CD4-positive, alpha-beta memory T cell (primary cell): ENCODE measurements around the gene APLF. TPM values are rescaled to one million over a fixed set of nuclear protein-coding genes. Genes with fewer than 3 reads are reported as not detected.
"Not testable (repeated sequence)": the region's sequence is repeated elsewhere in the genome, so short reads cannot be mapped to it uniquely, and the experiment has no call there.

ENCODE experiments used
- CTCF ChIA-PET: fragments of 350-600 bp; sonication (Branson Sonifier 250); formaldehyde crosslinking; loops from one replicate; lab custom pipeline; 2021; ENCODE audit warnings: inconsistent platforms; ENCODE audit not compliant: partially characterized antibody; lab: Charles Lee
- POLR2A ChIA-PET: fragments of 350-600 bp; sonication (Branson Sonifier 250); formaldehyde crosslinking; loops from one replicate; lab custom pipeline; 2021; ENCODE audit not compliant: partially characterized antibody; lab: Charles Lee
- DNase-seq, 5 donors: peaks; one replicate each; pipeline versions ENCODE4 v3.0.0 to v3.0.0-alpha.2; 2020 to 2022; ENCODE audit warnings: mixed read lengths in 1 of 5
- H3K27ac ChIP-seq: one replicate; pipeline ENCODE4 v1.7.0; 2013; ENCODE audit warnings: low read depth, low read length
- H3K27me3 ChIP-seq: 2 replicates; pipeline ENCODE4 v1.7.0; 2013; ENCODE audit warnings: mild to moderate bottlenecking, low read length, moderate library complexity; ENCODE audit not compliant: insufficient read depth
- H3K36me3 ChIP-seq: 2 replicates; pipeline ENCODE4 v1.7.0; 2013; ENCODE audit warnings: mild to moderate bottlenecking, low read length, moderate library complexity; ENCODE audit not compliant: insufficient read depth
- H3K4me1 ChIP-seq: 2 replicates; pipeline ENCODE4 v1.7.0; 2013; ENCODE audit warnings: mild to moderate bottlenecking, low read length, moderate library complexity; ENCODE audit not compliant: insufficient read depth
- H3K4me3 ChIP-seq, 2 donors: one replicate each; pipeline ENCODE4 v1.7.0; 2013; ENCODE audit warnings: low read length in 2 of 2, mild to moderate bottlenecking in 1 of 2
- H3K9me3 ChIP-seq, 2 donors: one replicate each; pipeline ENCODE4 v1.7.0; 2013; ENCODE audit warnings: low read length in 2 of 2, control low read depth in 1 of 2; ENCODE audit not compliant: control insufficient read depth in 1 of 2
- H3K27ac Mint-ChIP-seq, 7 donors: one replicate each; pipeline ENCODE4 v1.8.0; 2020 to 2021; ENCODE audit warnings: mixed read lengths in 7 of 7, mild to moderate bottlenecking in 6 of 7, inconsistent platforms in 3 of 7, moderate library complexity in 3 of 7
- H3K27me3 Mint-ChIP-seq, 2 donors: one replicate each; pipeline ENCODE4 v1.8.0; 2020 to 2021; ENCODE audit warnings: mixed read lengths in 2 of 2
- H3K36me3 Mint-ChIP-seq, 2 donors: one replicate each; pipeline ENCODE4 v1.8.0; 2020 to 2021; ENCODE audit warnings: mixed read lengths in 2 of 2, inconsistent platforms in 1 of 2, mild to moderate bottlenecking in 1 of 2
- H3K4me1 Mint-ChIP-seq, 4 donors: one replicate each; pipeline ENCODE4 v1.8.0; 2020 to 2021; ENCODE audit warnings: mixed read lengths in 4 of 4, mild to moderate bottlenecking in 1 of 4
- H3K4me3 Mint-ChIP-seq, 8 donors: one replicate each; pipeline ENCODE4 v1.8.0; 2020 to 2021; ENCODE audit warnings: mixed read lengths in 8 of 8, mild to moderate bottlenecking in 7 of 8, moderate library complexity in 6 of 8, inconsistent platforms in 3 of 8
- H3K9me3 Mint-ChIP-seq, 8 donors: one replicate each; pipeline ENCODE4 v1.8.0; 2020 to 2021; ENCODE audit warnings: mixed read lengths in 8 of 8, mild to moderate bottlenecking in 5 of 8, inconsistent platforms in 3 of 8, moderate library complexity in 1 of 8
- intact Hi-C: fragments of 100-400 bp; cut with micrococcal nuclease; formaldehyde crosslinking; loops from one replicate; pipeline ENCODE4 v1.15.1; 2023
- polyA plus RNA-seq, 2 donors: library from polyadenylated mRNA; unstranded; fragments of 300-500 nt; fragmentation: Illumina TruSeq; gene quantifications; one replicate each; pipeline ENCODE4 v1.2.3, GENCODE V29; 2021
- total RNA-seq, 2 experiments: library from RNA; stranded (reverse); gene quantifications; one replicate each; pipeline ENCODE4 v1.2.3, GENCODE V29; 2021

The APLF gene
- total and polyA plus RNA-seq, 4 experiments from 2014 or later = 2.9 to 9.5 (median 5.7) TPM

DNA sequence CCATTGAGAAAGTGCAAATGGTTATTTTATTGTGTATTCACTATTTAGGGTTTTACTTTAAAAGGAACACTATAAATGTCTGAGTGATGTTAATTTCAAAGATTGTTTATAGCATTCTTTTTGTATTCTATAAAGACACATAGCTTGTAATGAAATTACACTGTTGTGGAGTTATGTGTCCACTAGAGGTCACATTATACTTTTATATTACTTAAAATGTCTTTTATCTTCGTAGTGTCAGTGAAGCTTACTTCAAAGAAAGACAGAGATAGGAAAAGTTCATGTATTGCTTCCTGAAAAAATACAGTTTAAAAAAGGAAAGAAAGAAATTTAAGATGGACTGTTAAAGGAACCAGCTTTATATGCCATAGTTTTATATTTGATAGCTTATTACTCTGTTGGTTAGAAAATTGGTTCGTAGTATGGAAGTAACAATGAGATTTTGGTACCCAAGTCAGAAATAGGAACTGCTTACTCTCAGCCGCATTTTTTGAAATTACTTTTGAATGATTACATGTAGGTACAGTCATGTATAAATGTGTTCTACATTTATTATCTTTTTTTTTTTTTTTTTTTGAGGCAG lies 20.5 kb downstream of the APLF start:
- peak in 4 of 5 donors; percentile 24 to 39 (median 31) for DNase-seq
- no peak overlapping the region for H3K4me3 ChIP-seq
- no peaks in the 10 kb centered on the region for H3K27me3 Mint-ChIP-seq
- peaks cover 0 to 5% (median 1%) of the 10 kb centered on the region in 4 donors for H3K4me1 Mint-ChIP-seq
- H3K27ac Mint-ChIP-seq = peak overlapping the region in 2 of 7 donors; percentile 35 to 38
- intact Hi-C loops = loop anchor here (1.0 to 5.0 kb wide), 5 partner anchors 25 to 437 kb away; no protein-coding TSS in a partner anchor
- H3K36me3 Mint-ChIP-seq = peaks cover 0 to under 1% of the 10 kb centered on the region in 2 donors
- H3K4me3 Mint-ChIP-seq = peak overlapping the region in 1 of 8 donors; percentile 28
- no peaks in the 10 kb centered on the region for H3K9me3 ChIP-seq
- no peaks in the 10 kb centered on the region for H3K9me3 Mint-ChIP-seq
- H3K36me3 ChIP-seq = no peaks in the 10 kb centered on the region
- POLR2A ChIA-PET = interaction anchor here (0.9 to 2.0 kb wide), 9 partner anchors 18 to 450 kb away, joined by 3 to 17 read pairs (median 5); partner anchors contain the start of genes APLF and FBXO48
- CTCF ChIA-PET = interaction anchor here (0.7 to 4.4 kb wide), 35 partner anchors 8 to 439 kb away, joined by 3 to 117 read pairs (median 6); partner anchors contain the start of genes APLF and FBXO48
- no peaks in the 10 kb centered on the region for H3K4me1 ChIP-seq
- H3K27me3 ChIP-seq = no peaks in the 10 kb centered on the region
- no peak overlapping the region for H3K27ac ChIP-seq

DNA sequence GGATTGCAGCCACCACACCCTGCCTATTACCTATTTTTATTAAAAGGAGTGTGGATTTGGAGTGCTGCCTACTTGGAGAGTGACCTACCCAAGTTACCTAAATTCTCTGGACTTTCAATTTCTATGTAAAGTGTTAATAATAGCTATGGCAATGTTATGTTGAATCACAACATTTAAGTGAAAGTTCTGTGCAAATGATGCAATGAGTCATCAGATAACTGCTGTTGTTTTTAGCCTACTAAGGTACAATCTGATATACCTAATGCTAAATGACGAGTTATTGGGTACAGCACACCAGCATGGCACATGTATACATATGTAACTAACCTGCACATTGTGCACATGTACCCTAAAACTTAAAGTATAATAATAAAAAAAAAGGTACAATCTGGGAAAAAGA lies 21.2 kb downstream of the APLF start:
- not testable (repeated sequence) for H3K4me1 ChIP-seq, H3K9me3 Mint-ChIP-seq, H3K4me1 Mint-ChIP-seq, H3K4me3 Mint-ChIP-seq, DNase-seq, H3K9me3 ChIP-seq, H3K4me3 ChIP-seq, H3K27me3 ChIP-seq, H3K36me3 Mint-ChIP-seq, H3K27ac ChIP-seq, H3K27ac Mint-ChIP-seq, H3K36me3 ChIP-seq, H3K27me3 Mint-ChIP-seq
- intact Hi-C loops = loop anchor here (5.0 kb wide), 2 partner anchors 219 to 419 kb away; no protein-coding TSS in a partner anchor
- ChIA-PET POLR2A (interaction anchor here (1.1 to 2.0 kb wide), 4 partner anchors 18 to 437 kb away, joined by 3 to 10 read pairs (median 6); no protein-coding TSS in a partner anchor), CTCF (interaction anchor here (0.9 to 4.4 kb wide), 18 partner anchors 10 to 438 kb away, joined by 3 to 117 read pairs (median 7); partner anchors contain the start of genes APLF and FBXO48)

DNA sequence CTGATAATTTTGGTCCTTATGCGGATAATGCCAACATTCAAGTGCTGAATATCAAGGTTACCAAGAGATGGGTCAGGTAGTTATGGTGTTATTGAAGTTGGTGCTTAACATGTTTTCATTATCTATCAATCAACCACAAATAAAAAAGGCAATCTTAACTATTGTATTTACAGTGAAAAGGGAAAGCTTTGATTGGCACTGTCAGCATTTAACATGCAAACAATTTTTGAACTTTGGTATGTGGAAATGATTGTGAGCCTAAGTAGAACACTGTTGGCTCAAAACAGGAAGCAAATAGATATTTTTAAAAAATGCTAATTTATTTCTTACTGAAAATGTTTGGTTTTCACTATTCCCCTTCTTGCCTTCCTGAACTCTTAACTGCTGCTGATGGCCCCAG lies 21.9 kb downstream of the APLF start:
- Mint-ChIP-seq H3K9me3 (no peaks in the 10 kb centered on the region), H3K27me3 (no peaks in the 10 kb centered on the region), H3K4me1 (peaks cover 0 to 5% (median 1%) of the 10 kb centered on the region in 4 donors), H3K4me3 (no peak overlapping the region), H3K36me3 (peaks cover 1 to 8% of the 10 kb centered on the region in 2 donors), H3K27ac (no peak overlapping the region)
- Histone ChIP-seq H3K27ac (no peak overlapping the region), H3K4me1 (no peaks in the 10 kb centered on the region), H3K4me3 (no peak overlapping the region), H3K9me3 (no peaks in the 10 kb centered on the region), H3K36me3 (no peaks in the 10 kb centered on the region), H3K27me3 (no peaks in the 10 kb centered on the region)
- ChIA-PET POLR2A (interaction anchor here (2.0 kb wide), 1 partner anchor 436 kb away, joined by 6 read pairs; no protein-coding TSS in a partner anchor), CTCF (interaction anchor here (1.3 to 4.4 kb wide), 9 partner anchors 12 to 418 kb away, joined by 3 to 117 read pairs (median 9); partner anchors contain the start of genes APLF and FBXO48)
- DNase-seq = no peak
- intact Hi-C loops = loop anchor here (5.0 kb wide), 2 partner anchors 218 to 418 kb away; no protein-coding TSS in a partner anchor

DNA sequence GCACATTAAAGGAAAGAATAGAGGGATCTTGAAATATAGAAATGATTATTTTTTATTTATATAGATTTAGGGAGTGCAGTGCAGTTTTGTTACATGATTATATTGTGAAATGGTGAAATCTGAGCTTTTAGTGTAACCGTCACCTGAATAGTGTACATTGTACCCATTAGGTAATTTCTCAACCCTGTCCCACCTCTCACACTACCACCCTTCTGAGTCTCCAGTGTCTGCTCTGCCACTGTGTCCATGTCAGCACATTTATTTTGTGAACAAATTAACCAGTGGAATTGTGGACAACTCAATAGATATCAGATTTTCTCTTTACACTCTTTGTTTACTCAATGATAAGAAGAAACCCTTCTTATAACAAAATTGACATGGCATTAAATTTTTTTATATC lies 24.2 kb downstream of the APLF start:
- peaks cover 0 to 3% of the 10 kb centered on the region in 2 donors for H3K9me3 ChIP-seq
- H3K4me3 ChIP-seq = no peak overlapping the region
- CTCF ChIA-PET = interaction anchor here (1.0 to 1.3 kb wide), 2 partner anchors 228 to 419 kb away, joined by 3 read pairs; no protein-coding TSS in a partner anchor
- POLR2A ChIA-PET = no interaction called here
- intact Hi-C loops = no loop called here
- H3K4me3 Mint-ChIP-seq = no peak overlapping the region
- no peaks in the 10 kb centered on the region for H3K4me1 ChIP-seq
- H3K27me3 ChIP-seq = no peaks in the 10 kb centered on the region
- peaks cover 0 to 5% (median 1%) of the 10 kb centered on the region in 4 donors for H3K4me1 Mint-ChIP-seq
- H3K27ac Mint-ChIP-seq = no peak overlapping the region
- H3K27ac ChIP-seq = no peak overlapping the region
- no peaks in the 10 kb centered on the region for H3K36me3 ChIP-seq
- H3K36me3 Mint-ChIP-seq = peaks cover 7 to 18% of the 10 kb centered on the region in 2 donors
- DNase-seq = no peak
- H3K27me3 Mint-ChIP-seq = no peaks in the 10 kb centered on the region
- peaks cover 0 to 13% (median 9%) of the 10 kb centered on the region in 8 donors for H3K9me3 Mint-ChIP-seq

DNA sequence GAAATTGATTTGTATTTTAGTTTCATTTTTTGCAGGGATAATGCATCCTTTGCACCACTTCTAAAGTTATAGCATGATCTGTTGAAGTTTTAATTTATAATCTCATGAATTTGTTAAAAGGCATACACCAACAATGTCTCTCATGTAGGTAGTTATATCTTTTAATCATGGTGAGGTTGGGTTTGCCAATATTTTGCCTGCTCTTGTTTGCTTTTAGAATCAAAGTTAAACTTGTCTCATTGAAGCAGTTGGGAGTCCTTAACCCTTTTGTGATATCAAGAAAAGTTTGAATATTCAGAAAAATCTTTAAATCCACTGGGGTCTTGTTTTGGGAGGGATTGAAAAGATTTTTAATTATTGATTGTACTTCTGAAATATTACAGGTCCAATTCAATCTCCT lies 31.7 kb downstream of the APLF start:
- Histone ChIP-seq H3K9me3 (peaks cover 0 to 4% of the 10 kb centered on the region in 2 donors), H3K4me1 (no peaks in the 10 kb centered on the region), H3K27ac (no peak overlapping the region), H3K36me3 (no peaks in the 10 kb centered on the region), H3K27me3 (no peaks in the 10 kb centered on the region), H3K4me3 (no peak overlapping the region)
- Mint-ChIP-seq H3K27me3 (no peaks in the 10 kb centered on the region), H3K4me3 (no peak overlapping the region), H3K36me3 (peaks cover 9 to 19% of the 10 kb centered on the region in 2 donors), H3K4me1 (peaks cover 0 to 4% (median 0%) of the 10 kb centered on the region in 4 donors), H3K9me3 (peaks cover 2 to 19% (median 13%) of the 10 kb centered on the region in 8 donors), H3K27ac (no peak overlapping the region)
- POLR2A ChIA-PET = interaction anchor here (1.2 kb wide), 1 partner anchor 9 kb away, joined by 3 read pairs; no protein-coding TSS in a partner anchor
- intact Hi-C loops = no loop called here
- no peak for DNase-seq
- CTCF ChIA-PET = interaction anchor here (0.9 to 2.9 kb wide), 4 partner anchors 11 to 210 kb away, joined by 4 to 10 read pairs (median 6); partner anchors contain the start of genes APLF and FBXO48

DNA sequence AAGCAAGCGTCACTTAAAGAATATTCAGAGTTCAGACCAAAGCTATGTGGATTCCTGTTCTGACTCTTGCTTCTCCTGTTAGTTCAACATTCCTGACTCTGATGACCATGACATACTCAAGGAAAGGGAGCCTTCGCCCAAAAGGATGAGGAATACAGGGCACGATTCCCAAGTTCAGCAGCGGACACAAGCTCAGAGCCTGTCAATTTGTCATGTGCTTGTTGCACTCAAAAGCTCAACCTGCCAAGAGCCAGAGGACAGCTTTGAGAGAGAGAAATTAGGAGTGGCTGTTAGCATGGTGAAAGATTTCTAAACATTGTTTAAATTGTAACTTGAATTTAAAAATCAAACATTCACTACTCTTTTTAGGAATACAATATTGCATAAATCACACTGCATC lies 33.3 kb downstream of the APLF start:
- H3K27me3 Mint-ChIP-seq = no peaks in the 10 kb centered on the region
- H3K36me3 ChIP-seq = no peaks in the 10 kb centered on the region
- H3K4me3 Mint-ChIP-seq = no peak overlapping the region
- H3K27ac ChIP-seq = no peak overlapping the region
- no peak overlapping the region for H3K27ac Mint-ChIP-seq
- peaks cover 2 to 14% (median 10%) of the 10 kb centered on the region in 8 donors for H3K9me3 Mint-ChIP-seq
- ChIA-PET CTCF (no interaction called here), POLR2A (no interaction called here)
- no peak overlapping the region for H3K4me3 ChIP-seq
- H3K9me3 ChIP-seq = peaks cover 0 to 4% of the 10 kb centered on the region in 2 donors
- peaks cover 3 to 8% (median 4%) of the 10 kb centered on the region in 4 donors for H3K4me1 Mint-ChIP-seq
- no peaks in the 10 kb centered on the region for H3K27me3 ChIP-seq
- no peak for DNase-seq
- intact Hi-C loops = no loop called here
- peaks cover 8% of the 10 kb centered on the region for H3K4me1 ChIP-seq
- H3K36me3 Mint-ChIP-seq = peaks cover 7 to 11% of the 10 kb centered on the region in 2 donors

DNA sequence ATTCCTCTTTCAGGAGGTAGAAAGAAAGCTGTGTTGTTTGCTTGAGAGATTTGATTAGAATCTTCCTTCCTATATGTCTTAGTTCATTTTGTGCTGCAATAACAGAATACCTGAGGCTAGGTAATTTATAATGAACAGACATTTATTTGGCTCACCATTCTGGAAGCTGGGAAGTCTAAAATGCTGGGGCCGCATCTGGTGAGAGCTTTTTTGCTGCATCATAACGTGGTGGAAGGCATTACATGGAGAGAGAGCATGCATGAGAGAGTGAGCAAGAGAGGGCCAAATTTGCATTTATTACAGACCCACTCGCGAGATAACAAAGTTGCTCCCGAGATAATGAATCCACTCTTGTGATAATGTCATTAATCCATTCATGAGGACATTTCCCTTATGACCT lies 34.4 kb downstream of the APLF start:
- peaks cover 14 to 20% (median 15%) of the 10 kb centered on the region in 4 donors for H3K4me1 Mint-ChIP-seq
- POLR2A ChIA-PET = no interaction called here
- intact Hi-C loops = no loop called here
- Histone ChIP-seq H3K9me3 (no peaks in the 10 kb centered on the region), H3K27me3 (no peaks in the 10 kb centered on the region), H3K27ac (no peak overlapping the region), H3K36me3 (no peaks in the 10 kb centered on the region), H3K4me1 (peaks cover 19% of the 10 kb centered on the region), H3K4me3 (no peak overlapping the region)
- peaks cover 0 to 9% (median 2%) of the 10 kb centered on the region in 8 donors for H3K9me3 Mint-ChIP-seq
- CTCF ChIA-PET = interaction anchor here (1.2 kb wide), 1 partner anchor 13 kb away, joined by 7 read pairs; no protein-coding TSS in a partner anchor
- H3K27ac Mint-ChIP-seq = no peak overlapping the region
- H3K36me3 Mint-ChIP-seq = peaks cover under 1 to 6% of the 10 kb centered on the region in 2 donors
- DNase-seq = no peak
- no peaks in the 10 kb centered on the region for H3K27me3 Mint-ChIP-seq
- no peak overlapping the region for H3K4me3 Mint-ChIP-seq
